DND-41 (cell line): ENCODE measurements around the gene GABRA4.
A peak's percentile ranks its signal among the peaks of the same experiment; 100 is the strongest.

Source experiments
- ATAC-seq: fragments of 200-7000 bp; cut with Tn5 transposase; 3 replicates; pipeline ENCODE4 v1.9.1; 2021; ENCODE audit warnings: low read depth; ENCODE audit not compliant: insufficient read depth
- DNase-seq: peaks from one replicate; pipeline ENCODE4 v3.0.0-alpha.2; 2020
- H2AFZ ChIP-seq: 2 replicates; pipeline ENCODE4 v1.6.0; 2012; ENCODE audit warnings: low read depth, low read length
- H3K27ac ChIP-seq: 2 replicates; pipeline ENCODE4 v1.5.1; 2012; ENCODE audit warnings: low read length, inconsistent platforms
- H3K27me3 ChIP-seq: fragments of 200-600 bp; sonication (generic); 2 replicates; pipeline ENCODE4 v1.6.0; 2012; ENCODE audit warnings: low read length, mild to moderate bottlenecking, inconsistent platforms; ENCODE audit not compliant: insufficient read depth, poor library complexity
- H3K36me3 ChIP-seq: 2 replicates; pipeline ENCODE4 v1.5.1; 2012; ENCODE audit warnings: low read length, inconsistent platforms; ENCODE audit not compliant: insufficient read depth
- H3K4me1 ChIP-seq: 2 replicates; pipeline ENCODE4 v1.5.1; 2012; ENCODE audit warnings: mild to moderate bottlenecking, low read length; ENCODE audit not compliant: insufficient read depth
- H3K4me2 ChIP-seq: 2 replicates; pipeline ENCODE4 v1.6.0; 2012; ENCODE audit warnings: mild to moderate bottlenecking, moderate library complexity, low read length, inconsistent platforms; ENCODE audit not compliant: insufficient read depth
- H3K4me3 ChIP-seq, 2 experiments: fragments of 200-600 bp in 1 of 2; shearing (Covaris generic) in 1 of 2; 2 replicates each; pipeline ENCODE4 v1.5.1; 2012 to 2016; ENCODE audit warnings: inconsistent platforms in 2 of 2, low read length in 2 of 2, mild to moderate bottlenecking in 2 of 2, low read depth in 1 of 2, moderate library complexity in 1 of 2
- H3K79me2 ChIP-seq: 2 replicates; pipeline ENCODE4 v1.6.0; 2012; ENCODE audit warnings: low read length, inconsistent platforms; ENCODE audit not compliant: insufficient read depth
- H3K9ac ChIP-seq: 2 replicates; pipeline ENCODE4 v1.6.0; 2012; ENCODE audit warnings: low read depth, mild to moderate bottlenecking, inconsistent platforms, low read length, moderate library complexity
- H3K9me3 ChIP-seq: 2 replicates; pipeline ENCODE4 v1.5.1; 2012; ENCODE audit warnings: low read length, moderate library complexity, mild to moderate bottlenecking, inconsistent platforms; ENCODE audit not compliant: insufficient read depth, severe bottlenecking
- H4K20me1 ChIP-seq: 2 replicates; pipeline ENCODE4 v1.6.0; 2012; ENCODE audit warnings: low read length; ENCODE audit not compliant: insufficient read depth
- EZH2 ChIP-seq: IDR thresholded peaks from 3 replicates; pipeline ENCODE4 v1.6.1; 2012; ENCODE audit warnings: borderline replicate concordance, low read depth, mild to moderate bottlenecking, moderate library complexity, low read length, inconsistent platforms; ENCODE audit not compliant: severe bottlenecking
- TF ChIP-seq, protein P1 (sequence below): IDR thresholded peaks from 2 replicates; pipeline ENCODE4 v1.5.1; 2012; ENCODE audit warnings: borderline replicate concordance, low read length, moderate library complexity, mild to moderate bottlenecking; ENCODE audit not compliant: poor library complexity, severe bottlenecking; ENCODE audit errors: extremely low read depth

GABRA4 gene

DNA sequence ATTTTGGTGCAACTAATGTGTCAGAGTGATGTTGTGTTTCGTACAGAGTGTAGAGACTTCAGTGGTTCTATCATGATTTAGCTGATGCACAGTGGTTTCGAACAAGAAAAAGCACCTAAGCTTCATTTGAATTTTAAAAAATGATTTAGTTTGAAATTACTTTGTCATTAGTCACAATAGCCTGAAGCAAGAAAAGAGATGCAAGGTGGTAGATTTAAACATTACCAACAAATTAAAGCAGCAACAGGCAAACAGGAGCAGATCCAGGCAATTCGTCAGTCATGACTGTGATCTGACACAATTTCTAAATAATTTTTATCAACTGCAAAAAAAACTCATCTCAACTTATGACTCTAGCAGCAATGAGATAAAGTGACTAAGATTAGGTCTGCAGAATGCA is 59.7 kb downstream of the GABRA4 start:
- Histone ChIP-seq H3K79me2 (no peaks in the 10 kb centered on the region), H3K27ac (no peak overlapping the region), H4K20me1 (no peaks in the 10 kb centered on the region), H3K27me3 (no peaks in the 10 kb centered on the region), H3K9ac (no peak overlapping the region), H3K9me3 (no peaks in the 10 kb centered on the region), H2AFZ (no peak overlapping the region), H3K4me1 (no peaks in the 10 kb centered on the region), H3K36me3 (no peaks in the 10 kb centered on the region), H3K4me2 (no peak overlapping the region), H3K4me3 (no peak overlapping the region)
- no peak for DNase-seq
- no peak for TF ChIP-seq EZH2
- TF ChIP-seq, protein P1, sequence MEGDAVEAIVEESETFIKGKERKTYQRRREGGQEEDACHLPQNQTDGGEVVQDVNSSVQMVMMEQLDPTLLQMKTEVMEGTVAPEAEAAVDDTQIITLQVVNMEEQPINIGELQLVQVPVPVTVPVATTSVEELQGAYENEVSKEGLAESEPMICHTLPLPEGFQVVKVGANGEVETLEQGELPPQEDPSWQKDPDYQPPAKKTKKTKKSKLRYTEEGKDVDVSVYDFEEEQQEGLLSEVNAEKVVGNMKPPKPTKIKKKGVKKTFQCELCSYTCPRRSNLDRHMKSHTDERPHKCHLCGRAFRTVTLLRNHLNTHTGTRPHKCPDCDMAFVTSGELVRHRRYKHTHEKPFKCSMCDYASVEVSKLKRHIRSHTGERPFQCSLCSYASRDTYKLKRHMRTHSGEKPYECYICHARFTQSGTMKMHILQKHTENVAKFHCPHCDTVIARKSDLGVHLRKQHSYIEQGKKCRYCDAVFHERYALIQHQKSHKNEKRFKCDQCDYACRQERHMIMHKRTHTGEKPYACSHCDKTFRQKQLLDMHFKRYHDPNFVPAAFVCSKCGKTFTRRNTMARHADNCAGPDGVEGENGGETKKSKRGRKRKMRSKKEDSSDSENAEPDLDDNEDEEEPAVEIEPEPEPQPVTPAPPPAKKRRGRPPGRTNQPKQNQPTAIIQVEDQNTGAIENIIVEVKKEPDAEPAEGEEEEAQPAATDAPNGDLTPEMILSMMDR, result no peak
- no peak for ATAC-seq

DNA sequence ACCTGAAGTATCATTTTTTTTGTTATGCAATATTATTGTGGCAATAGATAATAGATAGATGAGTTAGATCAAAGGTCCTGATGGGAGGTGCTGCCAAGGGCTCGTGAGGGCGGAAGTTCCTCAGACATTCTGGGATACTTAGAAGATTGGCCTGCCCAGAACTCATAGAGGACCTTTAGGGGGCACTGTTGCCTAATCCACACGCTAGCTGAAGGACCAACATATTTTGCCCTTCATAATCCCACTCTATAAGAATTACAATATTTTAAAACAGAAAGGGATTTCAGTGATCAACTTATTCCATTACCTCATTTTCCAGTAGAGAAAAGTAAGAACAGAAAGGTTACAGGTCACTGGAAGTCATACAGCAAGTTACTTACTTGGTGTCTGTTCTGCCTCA is 61.4 kb downstream of the GABRA4 start:
- no peaks in the 10 kb centered on the region for H4K20me1 ChIP-seq
- no peaks in the 10 kb centered on the region for H3K9me3 ChIP-seq
- H3K4me2 ChIP-seq, result no peak overlapping the region
- peak; percentile 33 for DNase-seq
- H3K27ac ChIP-seq, result no peak overlapping the region
- no peaks in the 10 kb centered on the region for H3K27me3 ChIP-seq
- H3K79me2 ChIP-seq, result no peaks in the 10 kb centered on the region
- H3K4me1 ChIP-seq, result no peaks in the 10 kb centered on the region
- no peak for TF ChIP-seq EZH2
- TF ChIP-seq, protein P1, result peak; percentile 70
- no peaks in the 10 kb centered on the region for H3K36me3 ChIP-seq
- no peak overlapping the region for H2AFZ ChIP-seq
- ATAC-seq, result peak; percentile 76; the same call in 2 of the 3 replicates
- no peak overlapping the region for H3K9ac ChIP-seq
- no peak overlapping the region for H3K4me3 ChIP-seq

- Histone ChIP-seq H3K4me3 (no peak overlapping the region), H3K27ac (no peak overlapping the region), H4K20me1 (no peaks in the 10 kb centered on the region), H3K36me3 (no peaks in the 10 kb centered on the region), H3K27me3 (peaks cover 4% of the 10 kb centered on the region), H3K4me2 (no peak overlapping the region), H3K4me1 (no peaks in the 10 kb centered on the region), H2AFZ (no peak overlapping the region), H3K9ac (no peak overlapping the region), H3K79me2 (no peaks in the 10 kb centered on the region), H3K9me3 (no peaks in the 10 kb centered on the region)
- ATAC-seq (no peak), DNase-seq (no peak)
- TF ChIP-seq, protein P1, result no peak
- TF ChIP-seq EZH2, result no peak
These were observed 62.5 kb downstream of the GABRA4 start for GRCh38 chr4:46930891-46931290.

DNA sequence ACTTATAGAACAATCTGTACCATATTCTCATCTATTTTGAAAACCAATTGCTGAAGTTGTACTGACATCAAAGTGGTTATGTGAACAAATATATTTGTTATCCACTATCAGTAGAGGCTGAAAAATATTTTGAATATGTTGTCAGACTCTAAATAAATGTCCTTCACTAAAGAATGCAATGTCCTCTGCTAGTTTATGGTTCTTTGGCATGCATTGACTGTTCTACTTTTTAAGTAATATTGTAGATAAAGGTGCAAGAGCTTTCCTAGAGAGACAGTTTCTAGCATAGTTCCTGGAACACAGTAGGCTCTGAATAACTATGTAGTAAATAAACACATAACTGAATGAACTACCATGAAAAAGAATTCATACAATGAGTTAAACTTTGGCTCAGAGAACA is 66.2 kb downstream of the GABRA4 start:
- DNase-seq, result no peak
- Histone ChIP-seq H3K27me3 (peaks cover 4% of the 10 kb centered on the region), H3K4me2 (no peak overlapping the region), H3K4me1 (no peaks in the 10 kb centered on the region), H3K36me3 (no peaks in the 10 kb centered on the region), H3K9me3 (no peaks in the 10 kb centered on the region), H3K4me3 (no peak overlapping the region), H4K20me1 (no peaks in the 10 kb centered on the region), H3K27ac (no peak overlapping the region), H2AFZ (no peak overlapping the region), H3K9ac (no peak overlapping the region), H3K79me2 (no peaks in the 10 kb centered on the region)
- TF ChIP-seq, protein P1, result no peak
- ATAC-seq, result no peak
